ENCODE data around the gene C16orf90. TPM values are rescaled to one million over a fixed set of nuclear protein-coding genes. Genes with fewer than 3 reads are reported as not detected.
A peak's percentile ranks its signal among the peaks of the same experiment; 100 is the strongest.

Gene C16orf90
- polyA plus RNA-seq, 1 of the 3 experiments (the other 2 are of a cell fraction), result not detected

DNA sequence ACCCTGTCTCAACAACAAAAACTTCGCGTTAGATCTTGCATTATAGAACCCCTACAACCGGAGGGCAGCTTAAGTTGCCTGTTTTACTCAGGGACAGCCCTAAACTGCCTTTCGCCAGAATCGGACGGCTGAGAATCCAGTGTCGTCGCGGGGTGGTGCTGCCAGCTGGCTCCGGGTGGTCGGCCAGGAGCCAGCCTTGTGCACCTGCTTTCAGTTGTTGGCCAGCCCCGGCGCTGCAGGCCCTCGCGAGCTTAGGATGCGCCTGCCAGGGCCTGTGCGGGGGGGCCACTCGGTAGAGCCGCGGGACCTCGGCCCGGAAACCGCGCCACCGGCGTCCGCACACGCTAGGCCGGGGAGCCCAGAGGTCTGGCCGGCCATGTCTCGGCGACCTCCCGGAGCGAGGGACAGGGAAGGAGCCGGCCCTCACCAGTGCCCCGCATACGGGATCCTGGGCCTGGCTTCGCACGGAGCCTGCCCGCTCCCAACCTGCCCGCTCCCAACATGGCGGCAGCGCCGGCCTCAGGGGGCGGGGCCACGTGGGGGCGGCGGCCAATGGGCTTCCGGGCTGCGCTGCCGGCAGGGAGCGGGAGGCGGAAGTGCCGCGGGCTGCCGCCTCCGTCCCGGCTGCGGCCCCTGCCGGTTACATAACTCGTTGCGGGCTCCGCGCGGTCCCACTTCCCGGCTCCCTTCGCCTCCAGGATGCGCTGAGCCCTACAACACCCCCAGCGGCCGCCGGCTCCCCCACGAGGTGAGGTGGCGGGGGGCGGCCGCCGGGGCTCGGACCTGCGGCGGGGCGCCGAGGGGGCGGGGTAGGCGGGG is 37.6 kb downstream of the C16orf90 start (continued):
- TF ChIP-seq TEAD4 (IDR thresholded peaks at IDR 0.05; ENCODE audit: borderline replicate concordance, insufficient read depth) (no peak), USF1 (IDR thresholded peaks at IDR 0.05; ENCODE audit: borderline replicate concordance, low read depth) (peak; percentile 86), MXI1 (IDR thresholded peaks at IDR 0.05; ENCODE audit: low read depth, low read length) (peak; percentile 62; the same call in 1 of the 2 replicates), ELF1 (IDR thresholded peaks at IDR 0.05) (peak; percentile 87), PBX3 (IDR thresholded peaks at IDR 0.05) (peak; percentile 26; the same call in 1 of the 2 replicates), EZH2phosphoT487 (IDR thresholded peaks at IDR 0.05; ENCODE audit: borderline replicate concordance, low read depth) (no peak), RFX5 (IDR thresholded peaks at IDR 0.05; ENCODE audit: low read length) (no peak), FOXJ3 (CRISPR knock-in tag; IDR thresholded peaks at IDR 0.05) (no peak), JUND (IDR thresholded peaks at IDR 0.05) (no peak), FOSL2 (IDR thresholded peaks at IDR 0.05; ENCODE audit: borderline replicate concordance, low read depth) (no peak), RXRA (IDR thresholded peaks at IDR 0.05; ENCODE audit: borderline replicate concordance, low read depth) (no peak), EP300 (IDR thresholded peaks at IDR 0.05; ENCODE audit: borderline replicate concordance in 1 of 2, low read depth in 1 of 2, low read length in 1 of 2) (no peak), NFIC (IDR thresholded peaks at IDR 0.05; ENCODE audit: borderline replicate concordance) (no peak; the same call in 1 of the 2 replicates), NRF1 (IDR thresholded peaks at IDR 0.05; ENCODE audit: low read depth, low read length) (no peak), FOXM1 (IDR thresholded peaks at IDR 0.05; ENCODE audit: low read depth) (no peak), ZBTB33 (IDR thresholded peaks at IDR 0.05; ENCODE audit: borderline replicate concordance, low read depth) (peak; percentile 94), GATA2 (CRISPR knock-in tag; IDR thresholded peaks at IDR 0.05) (no peak), TAF1 (IDR thresholded peaks at IDR 0.05; ENCODE audit: borderline replicate concordance, low read depth, low read length) (peak; percentile 80), SMC3 (IDR thresholded peaks at IDR 0.05; ENCODE audit: low read depth, low read length) (no peak; the same call in 1 of the 2 replicates)
- TF ChIP-seq, protein P1, sequence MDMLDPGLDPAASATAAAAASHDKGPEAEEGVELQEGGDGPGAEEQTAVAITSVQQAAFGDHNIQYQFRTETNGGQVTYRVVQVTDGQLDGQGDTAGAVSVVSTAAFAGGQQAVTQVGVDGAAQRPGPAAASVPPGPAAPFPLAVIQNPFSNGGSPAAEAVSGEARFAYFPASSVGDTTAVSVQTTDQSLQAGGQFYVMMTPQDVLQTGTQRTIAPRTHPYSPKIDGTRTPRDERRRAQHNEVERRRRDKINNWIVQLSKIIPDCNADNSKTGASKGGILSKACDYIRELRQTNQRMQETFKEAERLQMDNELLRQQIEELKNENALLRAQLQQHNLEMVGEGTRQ (IDR thresholded peaks at IDR 0.05; ENCODE audit: borderline replicate concordance, low read depth, low read length), result peak; percentile 81
- TF ChIP-seq, protein P2, sequence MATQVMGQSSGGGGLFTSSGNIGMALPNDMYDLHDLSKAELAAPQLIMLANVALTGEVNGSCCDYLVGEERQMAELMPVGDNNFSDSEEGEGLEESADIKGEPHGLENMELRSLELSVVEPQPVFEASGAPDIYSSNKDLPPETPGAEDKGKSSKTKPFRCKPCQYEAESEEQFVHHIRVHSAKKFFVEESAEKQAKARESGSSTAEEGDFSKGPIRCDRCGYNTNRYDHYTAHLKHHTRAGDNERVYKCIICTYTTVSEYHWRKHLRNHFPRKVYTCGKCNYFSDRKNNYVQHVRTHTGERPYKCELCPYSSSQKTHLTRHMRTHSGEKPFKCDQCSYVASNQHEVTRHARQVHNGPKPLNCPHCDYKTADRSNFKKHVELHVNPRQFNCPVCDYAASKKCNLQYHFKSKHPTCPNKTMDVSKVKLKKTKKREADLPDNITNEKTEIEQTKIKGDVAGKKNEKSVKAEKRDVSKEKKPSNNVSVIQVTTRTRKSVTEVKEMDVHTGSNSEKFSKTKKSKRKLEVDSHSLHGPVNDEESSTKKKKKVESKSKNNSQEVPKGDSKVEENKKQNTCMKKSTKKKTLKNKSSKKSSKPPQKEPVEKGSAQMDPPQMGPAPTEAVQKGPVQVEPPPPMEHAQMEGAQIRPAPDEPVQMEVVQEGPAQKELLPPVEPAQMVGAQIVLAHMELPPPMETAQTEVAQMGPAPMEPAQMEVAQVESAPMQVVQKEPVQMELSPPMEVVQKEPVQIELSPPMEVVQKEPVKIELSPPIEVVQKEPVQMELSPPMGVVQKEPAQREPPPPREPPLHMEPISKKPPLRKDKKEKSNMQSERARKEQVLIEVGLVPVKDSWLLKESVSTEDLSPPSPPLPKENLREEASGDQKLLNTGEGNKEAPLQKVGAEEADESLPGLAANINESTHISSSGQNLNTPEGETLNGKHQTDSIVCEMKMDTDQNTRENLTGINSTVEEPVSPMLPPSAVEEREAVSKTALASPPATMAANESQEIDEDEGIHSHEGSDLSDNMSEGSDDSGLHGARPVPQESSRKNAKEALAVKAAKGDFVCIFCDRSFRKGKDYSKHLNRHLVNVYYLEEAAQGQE (IDR thresholded peaks at IDR 0.05; ENCODE audit: low read depth, low read length), result no peak

Measured in SK-N-SH (cell line).